ENCODE data around the gene FLT4. TPM values are rescaled to one million over a fixed set of nuclear protein-coding genes. Genes with fewer than 3 reads are reported as not detected.

Gene FLT4
- polyA plus RNA-seq, 10 donors: 5.6 to 11.7 (median 8.1) TPM

DNA sequence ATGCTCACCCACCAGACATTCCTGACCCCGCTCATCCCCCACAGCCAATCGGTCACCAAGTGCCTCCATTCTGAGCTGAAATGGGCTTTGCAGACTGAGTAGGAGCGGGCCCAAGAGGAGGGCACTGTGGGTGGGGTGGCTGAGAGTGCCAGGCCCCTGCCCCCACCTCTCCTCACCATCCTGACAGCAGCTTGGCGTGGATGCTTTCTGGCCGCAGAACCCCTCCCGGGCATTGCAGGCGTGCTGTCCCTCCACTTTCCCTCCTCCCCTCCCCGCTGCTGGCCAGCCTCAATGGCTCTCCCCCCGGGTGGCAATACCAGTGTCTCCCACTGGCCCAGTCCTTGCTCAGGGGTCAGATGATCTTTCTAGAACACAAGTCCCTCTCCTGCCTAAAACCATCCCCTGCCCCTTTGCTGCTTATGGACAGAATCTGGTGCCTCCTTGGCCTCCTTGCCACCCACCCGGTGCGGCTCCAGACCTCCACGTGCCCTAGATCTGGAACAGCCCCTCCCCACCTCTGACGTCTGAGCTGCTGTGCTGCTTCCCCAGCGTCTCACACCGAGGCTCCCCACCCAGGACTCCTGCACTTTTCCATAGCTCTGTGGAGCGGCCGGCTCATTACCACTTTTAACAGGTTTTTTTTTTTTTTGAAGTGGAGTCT, 6.1 kb downstream of the FLT4 start:
- DNase-seq: no peak

DNA sequence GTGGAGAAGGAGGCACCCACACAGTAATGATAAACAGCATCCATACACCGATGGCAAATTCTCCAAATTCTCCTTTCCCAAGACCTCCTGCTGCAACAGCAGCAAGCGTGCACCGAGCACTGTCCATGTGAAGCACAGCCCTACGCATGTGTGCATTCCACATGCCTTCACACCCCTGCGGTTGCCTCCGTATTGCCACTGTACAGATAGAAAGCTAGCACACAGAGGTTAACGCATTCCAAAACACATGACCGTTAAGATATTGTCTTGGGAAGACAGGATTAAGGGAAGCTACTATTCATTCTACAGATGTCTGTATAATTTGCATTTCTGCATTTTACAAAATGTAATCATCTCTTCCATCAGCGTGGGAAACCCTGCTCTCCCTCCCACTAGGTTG, 6.6 kb downstream of the FLT4 start:
- no peak for DNase-seq

DNA sequence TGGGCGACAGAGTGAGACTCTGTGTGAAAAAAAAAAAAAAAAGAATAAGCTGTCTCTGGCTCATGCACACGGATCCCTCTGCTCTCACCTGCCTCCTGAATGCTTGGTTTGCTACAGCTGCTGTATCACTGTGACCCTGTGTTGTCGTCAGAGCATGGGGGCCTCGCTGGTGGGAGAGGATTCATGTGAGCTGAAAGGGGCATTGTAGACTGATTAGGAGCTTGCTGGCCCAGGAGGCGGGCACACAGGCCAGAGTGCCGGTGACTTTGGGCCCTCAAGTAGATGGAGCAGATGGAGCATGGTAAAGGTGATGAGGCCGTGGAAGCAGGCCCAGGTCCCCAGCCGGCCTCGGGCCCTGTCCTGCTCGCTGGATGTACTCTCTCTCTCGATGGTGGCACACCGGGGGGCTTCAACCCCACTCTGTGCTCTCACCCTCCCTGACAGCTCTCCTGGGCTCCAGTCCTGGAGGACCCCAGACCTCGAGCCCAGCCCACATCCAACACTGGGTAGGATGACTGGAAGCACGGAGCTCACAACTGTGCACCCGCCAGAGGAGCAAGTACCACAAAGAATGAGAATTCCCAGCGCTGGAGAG, 7.1 kb downstream of the FLT4 start:
- DNase-seq: no peak

DNA sequence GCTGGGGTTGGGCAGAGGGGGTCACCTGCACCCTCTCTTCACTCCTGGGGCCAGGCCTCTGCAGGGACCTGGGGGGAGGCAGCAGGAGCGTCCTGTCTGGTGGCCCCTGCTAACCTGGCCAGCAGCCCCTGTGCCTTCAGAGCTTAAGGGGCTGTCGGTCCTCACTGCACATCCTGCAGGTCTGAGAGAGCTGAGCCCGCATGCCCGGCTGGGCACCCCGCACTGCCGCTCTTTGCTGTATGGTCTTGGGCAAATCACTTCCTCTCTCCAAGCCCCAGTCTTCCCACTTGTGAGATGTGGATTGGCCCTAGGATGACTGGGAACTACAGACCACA, 7.9 kb downstream of the FLT4 start:
- no peak for DNase-seq

DNA sequence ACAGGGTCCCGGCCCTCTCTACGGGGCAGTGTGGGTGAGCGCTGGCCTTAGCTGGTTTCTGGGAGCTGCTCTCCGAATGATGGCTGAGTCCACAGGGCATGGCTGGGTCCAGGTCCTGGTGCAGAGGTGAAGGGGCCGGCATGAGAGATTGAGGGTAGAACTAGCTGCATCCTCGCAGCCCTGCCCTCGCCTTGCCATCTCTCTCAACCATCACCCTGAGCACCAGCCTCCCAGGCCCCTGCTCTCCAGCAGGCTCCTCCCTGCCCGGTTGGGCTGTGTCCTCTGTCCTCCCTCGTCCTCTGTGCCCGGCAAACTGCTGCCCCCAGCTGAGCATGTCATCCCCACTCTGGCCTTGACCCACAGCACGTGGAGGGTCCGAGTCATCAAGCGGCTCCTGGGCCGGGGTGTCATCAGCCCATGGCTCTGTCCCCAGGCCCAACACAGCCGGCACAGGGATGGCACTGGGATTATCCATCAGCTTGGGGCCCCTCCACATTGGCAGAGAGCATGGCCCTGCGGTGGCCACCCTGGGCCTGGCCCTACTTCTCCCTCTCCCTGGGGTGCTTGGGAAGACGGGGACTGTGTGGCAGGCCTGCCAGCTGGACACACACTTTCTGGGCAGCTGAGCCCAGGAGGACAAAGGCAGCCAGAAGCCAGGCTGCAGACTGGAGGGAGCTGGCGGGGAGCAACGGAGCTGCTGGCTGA, 8.4 kb downstream of the FLT4 start:
- DNase-seq: no peak

DNA sequence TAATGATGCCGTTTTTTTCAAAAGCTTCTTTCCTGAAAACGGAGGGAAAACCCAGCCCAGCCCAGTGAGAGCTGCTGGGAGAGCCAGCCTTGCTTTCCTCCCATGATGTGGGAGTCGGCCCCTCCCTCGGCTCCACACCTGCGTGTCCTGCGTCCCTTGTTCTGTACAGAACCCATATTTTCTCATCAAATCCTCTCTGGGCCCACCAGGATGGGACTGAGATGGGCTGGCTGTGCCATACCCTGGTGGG, 8.9 kb downstream of the FLT4 start:
- no peak for DNase-seq

DNA sequence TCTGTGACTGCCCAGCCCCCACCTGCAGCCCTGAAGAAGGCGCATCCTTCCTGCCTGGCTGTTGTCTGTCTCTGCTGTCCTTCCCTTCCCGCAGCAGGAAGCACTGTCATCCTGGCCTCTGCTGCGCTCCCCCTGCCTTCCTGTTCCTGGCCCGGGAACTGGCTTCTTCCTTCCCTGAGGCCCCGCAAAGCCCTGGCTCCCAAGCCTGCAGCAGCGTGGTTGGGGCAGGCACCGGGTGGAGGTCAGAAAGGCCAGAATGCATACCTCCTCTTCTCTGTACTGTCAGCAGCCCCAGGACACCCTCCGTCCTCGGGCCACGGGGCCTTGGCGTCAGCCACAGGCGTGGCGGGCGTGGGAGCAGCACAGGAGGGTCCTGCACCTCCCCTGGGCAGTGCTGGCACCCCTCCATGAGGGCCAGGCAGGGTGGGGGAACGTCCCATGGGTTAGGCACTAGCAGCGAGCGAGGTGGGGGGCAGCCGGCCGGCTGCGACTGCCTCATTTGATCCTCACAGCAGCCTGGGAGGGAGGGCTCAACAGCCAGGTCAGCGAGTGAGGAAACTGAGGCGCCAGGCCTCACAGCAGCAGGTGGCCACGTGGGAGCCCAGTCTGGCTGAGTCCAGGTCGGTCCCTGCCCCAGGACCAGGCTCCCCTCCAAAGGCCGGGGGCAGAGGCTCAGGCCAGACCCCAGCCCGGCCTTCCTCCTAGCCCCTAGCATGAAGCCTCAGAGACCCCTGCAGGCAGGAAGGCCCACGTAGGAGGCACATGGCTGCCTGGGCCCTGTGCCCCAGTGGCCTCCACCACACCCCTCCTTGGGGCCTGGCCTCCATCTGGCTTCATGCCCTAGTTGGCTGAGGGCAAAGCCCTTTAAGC, 9.4 kb downstream of the FLT4 start:
- DNase-seq: no peak

DNA sequence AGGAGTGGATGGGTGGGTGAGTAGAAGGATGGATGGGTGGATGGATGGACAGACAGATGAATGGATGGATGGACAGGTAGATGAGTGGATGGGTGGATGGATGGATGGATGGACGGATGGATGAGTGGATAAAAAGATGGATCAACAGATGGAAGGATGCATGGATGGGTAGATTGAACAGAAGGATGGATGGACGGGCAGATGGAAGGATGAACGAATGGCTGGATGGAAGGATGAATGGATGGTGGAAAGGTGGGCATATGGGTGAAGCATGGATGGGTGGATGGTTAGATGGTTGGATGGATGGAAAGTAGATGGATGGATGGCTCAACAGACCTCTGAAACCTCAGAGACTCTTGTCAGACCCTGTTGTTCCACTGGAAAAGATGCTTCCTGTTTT, 10.1 kb downstream of the FLT4 start:
- DNase-seq: no peak

DNA sequence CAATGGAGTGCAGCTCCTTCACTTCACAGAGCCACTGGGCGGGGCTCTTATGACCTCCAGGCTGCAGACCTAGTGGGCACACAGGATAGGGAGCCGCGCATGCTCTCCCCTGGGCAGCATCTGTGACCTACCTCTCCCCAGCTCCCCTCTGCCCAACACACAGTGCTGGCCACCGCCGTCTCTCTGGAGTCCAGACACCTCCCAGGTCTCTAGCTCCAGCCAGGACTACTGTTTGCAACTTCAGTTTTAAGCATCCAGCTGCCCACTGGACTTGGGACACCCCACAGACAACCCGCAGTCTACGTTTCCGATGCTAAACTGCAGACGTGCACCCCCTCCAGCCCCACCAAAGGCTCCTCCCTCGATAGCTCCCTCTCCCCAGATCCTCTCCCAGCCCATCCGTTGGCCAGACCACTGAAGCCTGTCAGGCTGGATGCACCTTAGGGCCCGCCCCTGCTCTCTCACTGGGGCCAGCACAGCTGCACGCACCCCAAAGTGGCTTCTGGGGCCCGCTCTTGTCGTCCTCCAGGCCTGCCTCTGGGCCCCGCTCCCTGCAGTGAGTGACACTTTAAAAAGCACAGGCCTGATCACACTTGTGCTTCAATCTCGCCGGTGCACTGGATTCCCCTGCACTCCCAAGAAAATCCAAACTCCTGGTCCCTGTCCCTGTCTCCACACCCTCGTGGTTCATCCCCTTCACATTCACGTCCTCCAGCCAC, 11.3 kb downstream of the FLT4 start:
- no peak for DNase-seq

DNA sequence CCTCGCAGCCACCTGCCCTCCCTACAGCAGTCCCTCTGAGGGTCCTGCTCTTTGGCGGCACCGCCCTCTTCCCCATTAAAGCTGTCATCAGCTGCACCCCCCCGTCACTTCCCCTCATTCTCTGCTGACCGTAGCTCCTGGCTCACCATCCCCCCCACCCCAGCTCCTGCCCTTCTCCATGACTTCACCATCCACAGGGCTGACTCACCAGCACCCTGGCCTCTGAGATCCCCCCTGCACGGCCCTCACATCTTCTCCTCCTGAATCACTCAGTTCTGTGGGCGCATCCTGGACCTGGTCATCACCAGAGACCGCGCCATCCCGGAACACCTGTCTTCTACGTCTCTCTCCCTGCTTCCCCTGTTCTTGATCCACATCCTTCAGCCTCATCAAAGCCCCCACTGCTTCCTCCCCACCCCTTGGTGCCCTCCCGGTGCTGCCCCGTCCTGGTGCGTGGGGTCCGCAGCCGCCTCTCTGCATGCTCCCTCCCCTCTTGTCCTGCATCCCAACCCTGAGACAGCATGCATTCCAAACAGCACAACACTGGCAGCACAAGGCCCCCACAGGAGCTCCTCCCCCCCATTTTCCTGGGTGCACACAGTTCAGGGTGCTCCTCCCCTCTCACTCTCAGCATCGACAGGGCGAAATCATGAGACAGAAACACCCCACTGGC, 12.9 kb downstream of the FLT4 start:
- no peak for DNase-seq

DNA sequence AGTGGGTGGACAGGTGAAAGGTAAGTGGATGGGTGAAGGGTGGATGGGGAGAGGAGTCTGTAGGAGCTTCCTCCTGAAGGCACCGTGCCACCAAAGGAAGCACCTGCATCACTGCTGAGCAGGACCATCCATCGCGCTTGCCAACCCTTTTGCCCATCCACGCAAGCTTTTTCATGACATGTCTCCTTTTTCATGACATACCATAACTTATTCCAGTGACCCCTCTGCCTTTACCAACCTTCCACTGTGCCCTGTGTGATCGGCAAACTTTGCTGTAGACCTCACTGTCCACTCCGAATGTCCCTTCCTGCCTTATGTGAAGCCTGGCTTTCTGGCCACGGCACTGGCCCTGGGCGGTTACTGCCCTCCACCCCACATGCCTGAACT, 13.4 kb downstream of the FLT4 start:
- no peak for DNase-seq

DNA sequence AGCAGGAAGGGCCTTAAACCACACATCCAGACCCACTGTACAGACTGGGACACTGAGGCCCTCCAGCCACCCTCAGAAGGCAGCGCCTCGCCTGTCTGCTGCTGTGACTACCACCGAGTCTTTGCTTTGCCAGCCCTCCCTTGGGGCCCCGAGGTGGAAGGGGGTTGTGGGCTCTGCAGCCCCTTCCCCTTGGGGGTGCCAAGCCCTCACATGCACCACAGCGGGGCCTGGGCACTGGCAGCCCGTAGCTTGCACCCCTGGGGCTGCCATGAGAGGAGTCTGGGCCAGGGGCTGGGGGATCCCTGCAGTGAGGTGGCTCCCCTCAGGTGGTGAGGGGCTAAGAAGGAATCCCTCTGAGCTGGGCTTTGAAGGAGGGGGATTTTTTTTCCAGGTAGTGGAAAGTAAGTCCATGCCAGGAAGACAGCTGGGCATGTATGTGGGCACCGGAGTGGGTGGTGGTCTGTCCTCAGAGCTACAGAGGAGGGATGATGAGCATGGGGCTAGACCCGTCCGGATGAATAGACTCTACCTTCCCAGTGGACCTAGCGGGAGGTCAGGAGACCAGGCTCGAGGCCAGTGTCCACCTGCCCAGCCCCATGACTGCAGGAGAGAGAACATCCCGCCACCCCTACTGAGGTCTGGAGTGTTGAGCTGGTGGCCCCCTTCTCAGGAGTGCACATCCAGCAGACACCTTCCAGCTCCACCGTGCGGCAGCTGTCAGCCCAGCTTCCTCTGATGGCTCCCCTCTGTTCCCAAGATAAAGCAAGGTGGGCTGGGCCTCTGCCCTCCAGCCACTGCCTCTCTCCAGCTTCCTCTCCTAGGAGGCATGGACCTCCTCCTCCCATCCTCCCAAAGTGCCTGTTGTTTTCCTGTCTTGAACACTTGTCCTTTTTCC, 15.9 kb downstream of the FLT4 start:
- no peak for DNase-seq

DNA sequence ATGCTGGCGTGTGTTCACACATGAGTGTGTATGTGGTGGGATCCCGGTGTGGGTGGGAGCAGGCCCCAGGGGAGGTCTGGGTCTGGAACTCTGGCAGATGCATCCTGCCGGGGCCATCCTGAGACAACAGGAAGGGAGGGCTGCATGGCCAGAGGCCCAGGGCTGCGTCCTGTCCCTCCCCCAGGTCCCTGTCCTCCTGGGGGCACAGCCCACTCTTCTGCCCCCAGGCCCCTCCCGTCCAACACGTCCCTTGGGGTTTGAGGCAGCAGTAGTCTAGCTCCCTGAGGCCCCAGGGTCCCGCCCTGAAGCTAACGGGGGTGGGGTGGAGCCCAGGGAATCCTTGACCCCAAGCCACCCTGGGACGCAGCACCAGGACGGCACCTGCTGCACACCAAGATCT, 16.6 kb downstream of the FLT4 start:
- no peak for DNase-seq

DNA sequence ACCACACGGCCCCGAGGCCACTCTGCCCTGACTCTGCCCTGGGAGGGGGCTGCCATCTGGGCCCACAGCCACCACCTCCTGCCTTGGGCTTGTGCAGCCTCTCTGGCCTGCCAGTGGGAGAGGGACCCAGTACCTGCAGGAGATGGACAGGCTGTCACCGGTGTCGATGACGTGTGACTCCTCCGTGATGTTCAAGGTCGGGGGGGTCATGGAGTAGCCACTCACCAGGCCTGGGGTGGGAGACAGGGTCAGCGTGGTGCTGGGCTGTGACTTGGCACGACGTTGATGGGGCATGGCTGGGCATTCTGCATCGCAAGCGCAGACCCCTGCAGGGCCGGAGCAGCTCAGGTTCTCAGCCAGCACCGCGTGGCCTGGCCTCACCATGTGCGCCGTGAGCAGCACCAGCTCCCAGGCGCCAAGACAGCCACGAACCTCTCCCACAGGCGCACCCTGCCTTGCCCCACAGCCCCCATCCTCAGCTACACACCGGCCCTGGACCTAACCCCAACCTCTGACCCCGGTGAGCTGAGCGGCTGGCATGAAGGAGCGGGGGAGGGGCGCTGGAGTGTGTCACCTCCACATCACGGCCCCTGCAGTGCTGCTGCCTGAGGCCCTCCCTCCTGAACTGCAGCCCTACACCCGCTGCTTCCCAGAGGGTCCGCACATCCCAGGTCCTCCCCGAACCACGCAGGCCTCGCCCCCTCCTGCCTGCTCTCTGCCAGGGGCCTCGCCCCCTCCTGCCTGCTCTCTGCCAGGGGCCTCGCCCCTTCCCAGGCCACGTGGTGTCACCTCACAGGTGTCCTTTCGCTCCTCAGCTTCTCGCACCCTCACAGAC, 17.6 kb downstream of the FLT4 start:
- DNase-seq: no peak

DNA sequence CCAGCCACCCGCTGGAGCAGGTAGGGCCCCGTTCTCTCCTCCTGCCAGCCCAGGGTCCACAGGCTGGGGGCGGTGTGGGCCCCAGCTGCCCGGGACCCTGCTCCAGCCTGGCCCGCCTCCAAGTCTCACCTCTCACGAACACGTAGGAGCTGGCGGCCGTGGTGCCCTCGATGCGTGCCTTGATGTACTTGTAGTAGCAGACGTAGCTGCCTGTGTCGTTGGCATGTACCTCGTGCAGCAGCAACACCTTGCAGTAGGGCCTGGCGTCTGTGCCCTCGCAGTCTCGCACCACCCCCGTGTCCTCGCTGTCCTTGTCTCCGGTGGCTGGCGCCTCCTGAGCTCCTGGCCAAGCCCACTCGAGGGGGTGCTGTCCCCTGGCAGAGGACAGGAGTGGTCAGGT, 19.0 kb downstream of the FLT4 start:
- no peak for DNase-seq

DNA sequence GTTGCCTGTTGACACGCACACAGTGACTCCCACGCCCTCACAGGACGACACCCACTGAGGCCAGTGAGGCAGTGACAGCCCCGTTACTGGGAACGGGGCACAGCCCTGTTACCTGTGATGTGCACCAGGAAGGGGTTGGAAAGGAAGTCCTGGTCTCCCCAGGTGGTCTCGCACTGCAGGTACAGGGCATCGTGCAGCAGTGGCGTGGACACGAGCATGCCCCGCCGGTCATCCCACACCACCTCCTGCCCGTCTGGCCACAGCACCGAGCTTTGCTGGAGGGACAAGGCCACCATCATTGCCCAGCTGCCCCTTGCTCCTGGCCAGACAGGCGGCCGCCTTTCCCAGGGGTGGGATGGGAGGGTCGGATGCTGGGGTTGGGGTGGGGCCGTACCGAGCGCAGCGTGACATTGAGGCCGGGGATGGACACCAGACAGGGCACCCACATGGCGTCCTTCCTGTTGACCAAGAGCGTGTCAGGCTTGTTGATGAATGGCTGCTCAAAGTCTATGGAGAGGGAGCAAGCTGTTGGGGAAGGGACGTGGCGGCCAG, 19.5 kb downstream of the FLT4 start:
- no peak for DNase-seq

DNA sequence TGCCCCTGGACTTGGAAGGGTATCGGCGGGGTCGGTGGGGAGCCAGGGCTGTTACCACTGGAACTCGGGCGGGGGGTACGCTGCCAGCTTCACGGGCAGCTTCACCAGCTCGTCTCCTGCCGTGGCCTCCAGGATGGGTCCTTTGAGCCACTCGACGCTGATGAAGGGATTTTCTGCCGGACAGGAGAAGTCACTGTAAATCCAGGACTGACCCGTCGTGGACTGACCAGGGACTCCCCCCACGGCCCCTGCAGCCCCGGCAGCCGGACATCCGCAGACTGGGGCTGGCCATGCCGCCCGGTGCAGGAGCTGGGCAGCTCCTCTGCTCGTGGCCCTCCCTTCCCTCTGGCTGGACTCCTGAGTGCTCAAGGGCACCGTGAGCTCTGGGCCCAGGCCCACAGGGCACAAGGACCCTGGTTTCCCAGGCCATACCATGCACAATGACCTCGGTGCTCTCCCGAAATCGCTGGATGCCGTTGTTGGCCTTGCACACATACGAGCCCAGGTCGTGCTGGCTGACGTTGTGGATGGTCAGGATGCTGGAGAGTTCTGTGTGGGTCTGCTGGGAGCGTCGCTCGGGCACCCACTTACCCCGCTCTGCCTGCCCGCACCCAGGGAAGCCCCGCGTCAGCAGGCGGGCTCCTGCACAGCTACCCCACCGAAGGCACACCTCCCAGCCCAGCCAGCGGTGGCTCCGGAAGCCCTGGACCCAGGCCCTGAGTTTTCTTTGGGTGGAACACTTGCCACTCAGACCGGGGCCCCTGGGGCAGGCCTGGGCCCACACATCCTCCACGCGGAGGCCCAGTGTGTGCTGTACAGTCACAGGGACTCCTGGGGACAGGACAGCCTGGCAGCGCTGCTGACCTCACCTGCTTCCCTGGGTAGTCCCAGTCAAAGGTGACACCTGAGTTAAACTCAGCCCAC, 20.3 kb downstream of the FLT4 start:
- no peak for DNase-seq

DNA sequence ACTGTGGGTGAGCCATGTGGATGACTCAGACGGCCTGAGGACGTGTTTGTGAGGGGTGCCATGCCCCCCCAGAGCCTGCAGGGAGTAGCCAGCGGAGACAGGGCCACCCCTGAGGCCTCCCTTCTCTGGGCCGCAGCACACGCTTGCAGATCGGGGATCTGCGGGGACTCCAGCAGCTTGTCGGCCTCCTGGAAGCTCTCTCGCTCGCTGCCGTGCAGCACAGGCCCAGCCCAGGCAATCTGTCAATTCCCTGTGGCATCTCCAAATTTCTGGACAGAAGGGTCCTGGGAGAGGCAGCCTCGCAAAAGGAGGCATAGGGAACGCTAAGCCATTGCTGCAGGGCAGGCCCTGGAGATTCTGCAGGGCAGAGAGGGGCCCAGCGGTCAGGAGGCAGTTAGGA, 21.2 kb downstream of the FLT4 start:
- no peak for DNase-seq

Data from muscle of back (tissue), 11 donors.